Neural progenitor cell (in vitro differentiated cells): ENCODE data around the gene GALM. TPM values are rescaled to one million over a fixed set of nuclear protein-coding genes. Genes with fewer than 3 reads are reported as not detected.

Experiments
- DNase-seq: peaks from one replicate; pipeline ENCODE4 v3.0.0-alpha.2; 2016; ENCODE audit warnings: low spot score
- H2AFZ ChIP-seq: fragments of 200-600 bp; sonication (generic); replicated peaks from 2 replicates; pipeline ENCODE4 v1.6.1; 2016; ENCODE audit warnings: antibody characterized with exemption
- H3F3A ChIP-seq: fragments of 200-600 bp; sonication (generic); 2 replicates; pipeline ENCODE4 v1.6.1; 2016; ENCODE audit warnings: antibody characterized with exemption, low read depth
- H3K27ac ChIP-seq: fragments of 200-600 bp; sonication (generic); 2 replicates; pipeline ENCODE4 v1.5.1; 2016; ENCODE audit warnings: mild to moderate bottlenecking
- H3K27me3 ChIP-seq: fragments of 200-600 bp; sonication (generic); 2 replicates; pipeline ENCODE4 v1.6.1; 2016; ENCODE audit warnings: mild to moderate bottlenecking, moderate library complexity
- H3K36me3 ChIP-seq: fragments of 200-600 bp; sonication (generic); 2 replicates; pipeline ENCODE4 v1.5.1; 2016
- H3K4me1 ChIP-seq: fragments of 200-600 bp; sonication (generic); 2 replicates; pipeline ENCODE4 v1.6.1; 2016; ENCODE audit warnings: mixed run types
- H3K4me2 ChIP-seq: fragments of 200-600 bp; sonication (generic); 2 replicates; pipeline ENCODE4 v1.6.1; 2016
- H3K4me3 ChIP-seq: fragments of 200-600 bp; sonication (generic); 2 replicates; pipeline ENCODE4 v1.5.1; 2016
- H3K79me2 ChIP-seq: fragments of 200-600 bp; sonication (generic); 2 replicates; pipeline ENCODE4 v1.6.1; 2016; ENCODE audit warnings: low read depth
- H3K9ac ChIP-seq: fragments of 200-600 bp; sonication (generic); 2 replicates; pipeline ENCODE4 v1.6.1; 2016
- H3K9me3 ChIP-seq: fragments of 200-600 bp; sonication (generic); 2 replicates; pipeline ENCODE4 v1.5.1; 2016; ENCODE audit warnings: low read depth
- H4K20me1 ChIP-seq: fragments of 200-600 bp; sonication (generic); 2 replicates; pipeline ENCODE4 v1.6.1; 2016; ENCODE audit warnings: low read depth
- H3K27ac Mint-ChIP-seq: 3 replicates; pipeline ENCODE4 v1.8.0; 2021; ENCODE audit warnings: mixed read lengths
- H3K27me3 Mint-ChIP-seq: 2 replicates; pipeline ENCODE4 v1.8.0; 2022; ENCODE audit warnings: low read depth, mild to moderate bottlenecking, inconsistent platforms, moderate library complexity, mixed read lengths; ENCODE audit not compliant: insufficient read depth
- H3K36me3 Mint-ChIP-seq: 3 replicates; pipeline ENCODE4 v1.8.0; 2021; ENCODE audit warnings: mixed read lengths
- H3K4me1 Mint-ChIP-seq: 3 replicates; pipeline ENCODE4 v1.8.0; 2021; ENCODE audit warnings: mixed read lengths
- H3K4me3 Mint-ChIP-seq: 3 replicates; pipeline ENCODE4 v1.8.0; 2021; ENCODE audit warnings: mild to moderate bottlenecking, moderate library complexity, mixed read lengths
- H3K9me3 Mint-ChIP-seq: 3 replicates; pipeline ENCODE4 v1.8.0; 2020; ENCODE audit warnings: mixed read lengths
- EZH2 ChIP-seq: fragments of 200-600 bp; sonication (generic); IDR thresholded peaks from 2 replicates; pipeline ENCODE4 v1.6.1; 2017; ENCODE audit warnings: antibody characterized with exemption, mild to moderate bottlenecking, moderate library complexity
- EZH2phosphoT487 ChIP-seq: fragments of 200-600 bp; sonication (generic); IDR thresholded peaks from 2 replicates; pipeline ENCODE4 v1.6.1; 2017; ENCODE audit warnings: antibody characterized with exemption
- total RNA-seq: library from RNA; depleted of rRNA; stranded (reverse); fragments of >200 nt; gene quantifications from 2 replicates; pipeline ENCODE4 v1.2.3, GENCODE V29; 2015; ENCODE audit warnings: low replicate concordance
- TF ChIP-seq, protein P1 (sequence below): fragments of 200-600 bp; sonication (generic); IDR thresholded peaks from 2 replicates; pipeline ENCODE4 v1.5.1; 2017; ENCODE audit warnings: antibody characterized with exemption, mild to moderate bottlenecking

The GALM gene
- total RNA-seq, 1 donor from 2014 or later = 7.1 TPM

DNA sequence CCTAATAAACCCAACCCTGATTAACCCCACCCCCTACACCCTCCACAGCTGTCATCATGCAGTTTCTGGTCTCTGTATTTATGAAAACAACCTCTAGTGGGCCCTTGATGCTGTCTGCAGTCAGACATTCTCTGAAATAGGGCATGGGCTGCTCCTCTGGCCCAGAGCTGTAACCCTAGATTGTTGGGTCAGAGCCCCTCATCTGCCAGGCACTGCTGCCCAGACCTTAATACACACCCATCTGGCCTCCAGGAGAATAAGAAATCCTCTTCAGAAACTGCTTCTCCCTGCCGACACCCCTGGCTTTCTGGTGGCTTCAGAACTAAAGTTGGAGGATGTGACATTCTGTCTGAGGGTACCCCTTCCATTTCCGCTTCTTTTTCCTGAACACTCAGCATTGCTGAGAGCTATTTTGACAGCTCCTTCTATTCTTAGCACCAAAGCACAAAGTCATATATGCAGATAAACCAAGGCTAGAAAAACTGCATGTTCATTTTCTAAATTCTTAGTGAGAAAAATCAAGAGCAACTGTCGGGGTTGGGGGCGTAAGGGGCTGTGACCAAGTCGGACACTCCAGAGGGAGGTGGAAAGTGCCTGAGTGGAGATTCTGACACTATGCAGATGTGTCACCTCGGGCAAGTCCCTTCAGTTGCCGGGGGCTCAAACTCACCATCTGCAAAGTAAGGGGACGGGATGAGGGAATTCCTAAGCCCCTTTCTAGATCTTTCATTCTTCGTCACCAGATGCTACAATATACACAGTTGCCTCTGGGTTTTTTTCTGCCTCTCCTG lies 56.6 kb downstream of the GALM start:
- Histone ChIP-seq H4K20me1 (no peaks in the 10 kb centered on the region), H3F3A (no peaks in the 10 kb centered on the region), H3K79me2 (no peaks in the 10 kb centered on the region)

DNA sequence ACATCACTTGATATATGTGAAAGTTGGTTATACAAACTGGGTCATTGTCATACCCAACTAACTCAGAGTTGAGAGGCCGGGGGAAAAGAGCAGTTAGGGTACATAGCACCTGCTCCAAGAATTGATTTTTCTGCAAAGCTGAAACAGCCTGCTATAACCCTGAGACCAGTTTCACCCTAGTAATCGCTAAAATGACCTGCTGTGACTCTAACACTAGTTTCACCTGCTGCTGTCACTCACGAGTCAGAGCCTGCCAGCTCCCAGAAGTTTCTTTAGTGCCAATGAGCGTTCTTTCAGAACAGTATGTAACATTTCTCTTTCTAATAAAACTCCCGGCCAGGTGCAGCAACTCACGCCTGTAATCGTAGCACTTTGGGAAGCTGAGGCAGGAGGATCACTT lies 57.3 kb downstream of the GALM start:
- H3K4me1 Mint-ChIP-seq = no peaks in the 10 kb centered on the region
- no peaks in the 10 kb centered on the region for H3K4me1 ChIP-seq
- TF ChIP-seq, protein P1, sequence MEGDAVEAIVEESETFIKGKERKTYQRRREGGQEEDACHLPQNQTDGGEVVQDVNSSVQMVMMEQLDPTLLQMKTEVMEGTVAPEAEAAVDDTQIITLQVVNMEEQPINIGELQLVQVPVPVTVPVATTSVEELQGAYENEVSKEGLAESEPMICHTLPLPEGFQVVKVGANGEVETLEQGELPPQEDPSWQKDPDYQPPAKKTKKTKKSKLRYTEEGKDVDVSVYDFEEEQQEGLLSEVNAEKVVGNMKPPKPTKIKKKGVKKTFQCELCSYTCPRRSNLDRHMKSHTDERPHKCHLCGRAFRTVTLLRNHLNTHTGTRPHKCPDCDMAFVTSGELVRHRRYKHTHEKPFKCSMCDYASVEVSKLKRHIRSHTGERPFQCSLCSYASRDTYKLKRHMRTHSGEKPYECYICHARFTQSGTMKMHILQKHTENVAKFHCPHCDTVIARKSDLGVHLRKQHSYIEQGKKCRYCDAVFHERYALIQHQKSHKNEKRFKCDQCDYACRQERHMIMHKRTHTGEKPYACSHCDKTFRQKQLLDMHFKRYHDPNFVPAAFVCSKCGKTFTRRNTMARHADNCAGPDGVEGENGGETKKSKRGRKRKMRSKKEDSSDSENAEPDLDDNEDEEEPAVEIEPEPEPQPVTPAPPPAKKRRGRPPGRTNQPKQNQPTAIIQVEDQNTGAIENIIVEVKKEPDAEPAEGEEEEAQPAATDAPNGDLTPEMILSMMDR = no peak
- TF ChIP-seq EZH2 = no peak
- no peak for TF ChIP-seq EZH2phosphoT487

More for the DNA sequence above, 56.6 kb downstream of the GALM start:
- Histone ChIP-seq H3K9ac (no peak overlapping the region), H3K27ac (no peak overlapping the region), H3K4me2 (no peak overlapping the region), H3K27me3 (no peaks in the 10 kb centered on the region), H3K9me3 (no peaks in the 10 kb centered on the region), H3K4me1 (no peaks in the 10 kb centered on the region), H3K4me3 (no peak overlapping the region), H2AFZ (no peak overlapping the region), H3K36me3 (no peaks in the 10 kb centered on the region)
- no peaks in the 10 kb centered on the region for H3K27me3 Mint-ChIP-seq
- TF ChIP-seq EZH2phosphoT487 = no peak
- peaks cover 5% of the 10 kb centered on the region for H3K36me3 Mint-ChIP-seq
- no peak for DNase-seq
- H3K9me3 Mint-ChIP-seq = no peaks in the 10 kb centered on the region
- no peaks in the 10 kb centered on the region for H3K4me1 Mint-ChIP-seq
- no peak overlapping the region for H3K4me3 Mint-ChIP-seq
- H3K27ac Mint-ChIP-seq = peak overlapping the region; percentile 14

DNA sequence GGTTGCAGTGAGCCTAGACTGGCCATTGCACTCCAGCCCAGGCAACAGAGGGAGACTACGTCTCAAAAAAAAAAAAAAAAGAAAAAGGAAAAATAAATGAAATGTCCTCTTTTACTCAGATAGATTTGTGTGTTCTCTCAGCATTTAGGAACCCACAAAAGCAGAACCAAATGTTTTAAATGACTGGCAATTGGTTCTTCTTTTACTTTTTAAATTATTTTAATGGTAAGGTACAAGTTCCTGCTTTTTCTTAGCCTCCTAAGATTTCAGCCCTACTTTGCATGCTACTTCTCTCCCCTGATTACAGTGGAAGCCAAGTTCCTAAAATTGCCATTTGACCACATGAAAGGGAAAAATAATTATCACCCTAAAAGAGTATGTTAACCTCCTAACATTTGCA lies 61.7 kb downstream of the GALM start:
- Histone ChIP-seq H4K20me1 (no peaks in the 10 kb centered on the region), H3K9me3 (no peaks in the 10 kb centered on the region), H3K4me1 (no peaks in the 10 kb centered on the region), H3K9ac (no peak overlapping the region), H3K4me2 (no peak overlapping the region), H3F3A (no peaks in the 10 kb centered on the region), H3K27ac (no peak overlapping the region), H3K27me3 (no peaks in the 10 kb centered on the region), H3K4me3 (no peak overlapping the region), H3K36me3 (no peaks in the 10 kb centered on the region), H3K79me2 (no peaks in the 10 kb centered on the region), H2AFZ (no peak overlapping the region)
- peaks cover 2% of the 10 kb centered on the region for H3K27me3 Mint-ChIP-seq
- H3K9me3 Mint-ChIP-seq = no peaks in the 10 kb centered on the region
- H3K36me3 Mint-ChIP-seq = peaks cover 5% of the 10 kb centered on the region
- H3K27ac Mint-ChIP-seq = no peak overlapping the region
- TF ChIP-seq EZH2phosphoT487 (no peak), EZH2 (no peak)
- TF ChIP-seq, protein P1 = no peak
- DNase-seq = no peak
- no peaks in the 10 kb centered on the region for H3K4me1 Mint-ChIP-seq
- no peak overlapping the region for H3K4me3 Mint-ChIP-seq

More for the DNA sequence above, 57.3 kb downstream of the GALM start:
- H3K4me2 ChIP-seq = no peak overlapping the region
- no peak overlapping the region for H2AFZ ChIP-seq
- no peak overlapping the region for H3K27ac ChIP-seq
- DNase-seq = no peak
- no peaks in the 10 kb centered on the region for H3K27me3 ChIP-seq
- H3K27me3 Mint-ChIP-seq = no peaks in the 10 kb centered on the region
- H3K36me3 ChIP-seq = no peaks in the 10 kb centered on the region
- H3K4me3 Mint-ChIP-seq = no peak overlapping the region
- no peaks in the 10 kb centered on the region for H3K9me3 ChIP-seq
- H3K9me3 Mint-ChIP-seq = no peaks in the 10 kb centered on the region
- H3K79me2 ChIP-seq = no peaks in the 10 kb centered on the region
- no peaks in the 10 kb centered on the region for H4K20me1 ChIP-seq
- peaks cover 5% of the 10 kb centered on the region for H3K36me3 Mint-ChIP-seq
- no peak overlapping the region for H3K4me3 ChIP-seq
- H3F3A ChIP-seq = no peaks in the 10 kb centered on the region
- H3K9ac ChIP-seq = no peak overlapping the region
- H3K27ac Mint-ChIP-seq = peak overlapping the region; percentile 14

DNA sequence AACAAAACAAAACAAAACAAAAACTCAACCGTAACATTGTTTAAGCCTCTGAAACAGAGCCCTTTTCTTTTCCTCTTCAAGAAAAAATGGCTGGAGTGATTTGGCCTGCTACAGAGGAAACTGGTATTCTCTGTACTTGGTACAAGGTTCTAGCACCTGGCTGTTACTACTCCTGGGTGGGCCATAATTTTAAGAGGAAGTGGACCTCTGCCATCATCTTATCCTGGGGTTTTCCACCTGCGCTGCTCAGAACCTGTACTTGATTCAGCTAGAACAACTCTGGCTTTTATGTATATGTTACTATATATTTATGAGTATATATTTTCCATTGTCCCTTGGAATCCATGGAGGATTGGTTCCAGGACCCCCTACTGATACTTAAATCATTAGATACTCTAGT lies 62.8 kb downstream of the GALM start:
- no peaks in the 10 kb centered on the region for H3K9me3 Mint-ChIP-seq
- no peak overlapping the region for H2AFZ ChIP-seq
- H3K4me2 ChIP-seq = no peak overlapping the region

More for the DNA sequence above, 62.8 kb downstream of the GALM start:
- H3K27me3 Mint-ChIP-seq = peaks cover 2% of the 10 kb centered on the region
- TF ChIP-seq, protein P1 = no peak
- no peak for TF ChIP-seq EZH2phosphoT487
- TF ChIP-seq EZH2 = no peak
- Histone ChIP-seq H3F3A (no peaks in the 10 kb centered on the region), H3K9me3 (no peaks in the 10 kb centered on the region), H3K9ac (no peak overlapping the region), H4K20me1 (no peaks in the 10 kb centered on the region), H3K27ac (no peak overlapping the region), H3K79me2 (no peaks in the 10 kb centered on the region), H3K4me1 (no peaks in the 10 kb centered on the region), H3K4me3 (no peak overlapping the region), H3K36me3 (no peaks in the 10 kb centered on the region), H3K27me3 (no peaks in the 10 kb centered on the region)
- H3K4me3 Mint-ChIP-seq = no peak overlapping the region
- no peaks in the 10 kb centered on the region for H3K4me1 Mint-ChIP-seq
- no peak for DNase-seq
- peaks cover 12% of the 10 kb centered on the region for H3K36me3 Mint-ChIP-seq
- H3K27ac Mint-ChIP-seq = no peak overlapping the region
